ENCODE results near the gene SMC1A. TPM values are rescaled to one million over a fixed set of nuclear protein-coding genes. Genes with fewer than 3 reads are reported as not detected.
"Not testable (repeated sequence)": the region's sequence is repeated elsewhere in the genome, so short reads cannot be mapped to it uniquely, and the experiment has no call there.

The SMC1A gene
- total RNA-seq, 1 donor: 23.3 TPM

DNA sequence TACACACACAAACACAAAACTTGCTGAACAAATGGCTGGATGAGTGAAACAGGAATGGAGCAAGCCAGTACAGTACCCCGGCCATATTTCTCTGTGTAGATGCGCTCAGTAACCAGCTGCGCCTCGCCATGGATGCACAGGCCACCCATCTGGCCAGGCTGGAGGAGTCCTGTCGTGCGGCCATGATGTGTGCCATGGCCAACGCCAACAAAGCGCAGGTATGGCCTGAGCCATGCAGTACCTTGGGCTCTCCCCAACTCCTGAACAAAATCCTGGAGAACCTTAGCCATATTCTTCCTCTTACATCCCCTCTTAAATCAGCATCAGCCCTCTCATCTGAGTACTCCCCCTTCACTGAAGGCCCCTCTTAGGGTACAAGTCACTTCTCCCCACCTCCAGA is 7.3 kb upstream of the SMC1A start:
- no peak overlapping the region for H3K4me3 ChIP-seq (ENCODE audit: low read depth, low read length)
- TF ChIP-seq, protein P1, sequence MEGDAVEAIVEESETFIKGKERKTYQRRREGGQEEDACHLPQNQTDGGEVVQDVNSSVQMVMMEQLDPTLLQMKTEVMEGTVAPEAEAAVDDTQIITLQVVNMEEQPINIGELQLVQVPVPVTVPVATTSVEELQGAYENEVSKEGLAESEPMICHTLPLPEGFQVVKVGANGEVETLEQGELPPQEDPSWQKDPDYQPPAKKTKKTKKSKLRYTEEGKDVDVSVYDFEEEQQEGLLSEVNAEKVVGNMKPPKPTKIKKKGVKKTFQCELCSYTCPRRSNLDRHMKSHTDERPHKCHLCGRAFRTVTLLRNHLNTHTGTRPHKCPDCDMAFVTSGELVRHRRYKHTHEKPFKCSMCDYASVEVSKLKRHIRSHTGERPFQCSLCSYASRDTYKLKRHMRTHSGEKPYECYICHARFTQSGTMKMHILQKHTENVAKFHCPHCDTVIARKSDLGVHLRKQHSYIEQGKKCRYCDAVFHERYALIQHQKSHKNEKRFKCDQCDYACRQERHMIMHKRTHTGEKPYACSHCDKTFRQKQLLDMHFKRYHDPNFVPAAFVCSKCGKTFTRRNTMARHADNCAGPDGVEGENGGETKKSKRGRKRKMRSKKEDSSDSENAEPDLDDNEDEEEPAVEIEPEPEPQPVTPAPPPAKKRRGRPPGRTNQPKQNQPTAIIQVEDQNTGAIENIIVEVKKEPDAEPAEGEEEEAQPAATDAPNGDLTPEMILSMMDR (IDR thresholded peaks at IDR 0.05; ENCODE audit: insufficient read depth, low read depth, low read length): no peak
- no peak for DNase-seq (ENCODE audit: low read depth)

DNA sequence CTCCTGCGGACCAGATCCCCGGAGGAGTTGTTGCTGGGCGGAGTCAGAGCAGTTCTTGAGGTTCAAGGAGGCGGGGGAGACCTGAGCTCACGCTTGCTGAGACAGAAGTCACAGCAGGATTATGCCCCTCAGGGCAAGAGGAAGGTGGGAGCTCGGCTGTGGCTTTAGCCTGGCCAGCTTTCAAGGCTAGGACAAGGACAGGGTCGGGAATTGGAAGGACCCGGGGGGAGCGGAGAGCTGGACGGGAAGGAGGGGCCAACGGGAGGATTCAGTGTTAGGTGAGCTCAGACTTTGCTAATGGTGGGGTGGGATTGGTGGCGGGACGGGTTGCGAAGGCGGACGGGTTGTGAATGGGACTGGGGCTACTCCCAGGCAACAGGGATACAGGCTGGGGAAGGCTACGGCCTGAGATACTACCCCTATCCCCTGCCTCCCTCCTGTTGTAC is 430 bp upstream of the SMC1A start, which contains the start of gene RIBC1:
RIBC1 (plus strand) TSS at position 13 of the 446 bp plus-strand sequence. CDS start 3,404 bp downstream, outside the sequence.
- no peak for DNase-seq (ENCODE audit: low read depth)
- H3K4me3 ChIP-seq (ENCODE audit: low read depth, low read length): peak within 1 kb of the TSS; percentile 79
- TF ChIP-seq, protein P1 (IDR thresholded peaks at IDR 0.05; ENCODE audit: insufficient read depth, low read depth, low read length): no peak

DNA sequence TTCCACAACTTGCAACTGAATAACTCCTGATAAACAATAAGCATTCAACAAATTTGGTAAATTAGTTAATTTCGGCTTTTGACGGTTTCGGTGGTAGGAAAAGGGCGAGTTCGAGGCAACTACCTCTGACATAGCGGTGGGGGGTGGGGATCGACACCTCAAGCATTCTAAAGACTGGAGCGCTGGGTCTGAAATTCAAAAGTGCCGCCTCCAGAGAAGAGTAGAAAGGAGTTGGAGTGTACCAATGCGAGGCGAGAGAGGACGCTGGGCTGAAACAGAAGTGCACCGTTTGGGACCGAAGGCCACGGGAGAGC is 725 bp downstream of the SMC1A start:
- peak overlapping the region; percentile 79 for H3K4me3 ChIP-seq (ENCODE audit: low read depth, low read length)
- no peak for DNase-seq (ENCODE audit: low read depth)

DNA sequence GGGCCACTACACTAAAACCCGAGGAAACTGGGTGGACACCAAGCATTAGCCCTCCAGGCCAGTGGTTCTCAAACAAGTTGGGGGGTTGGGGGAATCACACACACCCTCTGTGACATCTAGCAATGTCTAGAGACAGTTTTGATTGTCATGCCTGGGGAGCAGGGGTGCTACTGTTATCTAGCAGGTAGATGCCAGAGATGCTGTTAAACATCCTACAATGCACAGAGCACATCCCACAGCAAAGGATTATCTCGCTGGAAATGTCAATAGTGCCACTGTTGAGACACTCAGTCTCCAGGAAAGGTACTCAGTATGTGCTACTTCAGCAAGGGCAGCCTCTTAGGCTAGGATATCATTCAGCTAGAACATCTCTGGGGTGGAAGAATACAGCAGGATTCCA is 1.3 kb downstream of the SMC1A start:
- DNase-seq (ENCODE audit: low read depth): no peak
- peak overlapping the region; percentile 79 for H3K4me3 ChIP-seq (ENCODE audit: low read depth, low read length)
- TF ChIP-seq, protein P1 (IDR thresholded peaks at IDR 0.05; ENCODE audit: insufficient read depth, low read depth, low read length): no peak

More for the DNA sequence above, 725 bp downstream of the SMC1A start:
- TF ChIP-seq, protein P1 (IDR thresholded peaks at IDR 0.05; ENCODE audit: insufficient read depth, low read depth, low read length): no peak

DNA sequence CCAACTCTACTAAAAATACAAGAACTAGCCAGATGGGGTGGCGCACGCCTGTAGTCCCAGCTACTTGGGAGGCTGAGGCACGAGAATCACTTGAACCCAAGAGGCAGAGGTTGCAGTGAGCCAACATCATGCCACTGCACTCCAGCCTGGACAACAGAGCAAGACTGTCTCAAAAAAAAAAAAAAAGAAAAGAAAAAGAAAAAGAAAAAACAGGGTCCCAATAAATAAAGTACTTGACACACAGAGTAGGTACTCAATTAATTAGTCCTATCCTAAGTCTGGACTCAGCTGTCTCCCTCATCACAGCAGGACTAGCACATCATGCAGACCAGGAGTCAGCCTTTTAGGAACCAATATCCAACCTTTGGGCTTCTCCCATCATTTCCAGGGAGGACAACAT is 2.1 kb downstream of the SMC1A start:
- H3K4me3 ChIP-seq (ENCODE audit: low read depth, low read length); DNase-seq (ENCODE audit: low read depth): not testable (repeated sequence)

DNA sequence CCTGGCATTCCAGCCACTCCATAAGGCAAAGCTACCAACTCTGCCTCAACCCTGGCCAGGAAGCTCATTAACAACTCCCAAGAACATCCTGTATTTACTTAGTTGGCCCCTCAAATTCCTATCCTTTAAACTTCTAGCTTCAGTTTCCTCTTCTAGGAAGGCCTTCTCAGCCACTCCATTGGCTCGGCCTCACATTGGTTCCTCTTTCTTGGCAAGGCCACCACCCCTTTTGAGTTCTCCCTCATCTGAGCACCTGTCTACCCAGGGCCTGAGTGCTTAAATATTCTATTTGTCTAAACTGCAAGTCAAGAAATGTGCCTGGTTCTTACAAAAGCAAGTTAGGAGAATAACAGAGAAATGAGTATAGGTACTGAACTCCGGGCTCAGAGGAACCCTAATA is 10.0 kb downstream of the SMC1A start:
- TF ChIP-seq, protein P1 (IDR thresholded peaks at IDR 0.05; ENCODE audit: insufficient read depth, low read depth, low read length): no peak
- H3K4me3 ChIP-seq (ENCODE audit: low read depth, low read length): no peak overlapping the region
- DNase-seq (ENCODE audit: low read depth): no peak

DNA sequence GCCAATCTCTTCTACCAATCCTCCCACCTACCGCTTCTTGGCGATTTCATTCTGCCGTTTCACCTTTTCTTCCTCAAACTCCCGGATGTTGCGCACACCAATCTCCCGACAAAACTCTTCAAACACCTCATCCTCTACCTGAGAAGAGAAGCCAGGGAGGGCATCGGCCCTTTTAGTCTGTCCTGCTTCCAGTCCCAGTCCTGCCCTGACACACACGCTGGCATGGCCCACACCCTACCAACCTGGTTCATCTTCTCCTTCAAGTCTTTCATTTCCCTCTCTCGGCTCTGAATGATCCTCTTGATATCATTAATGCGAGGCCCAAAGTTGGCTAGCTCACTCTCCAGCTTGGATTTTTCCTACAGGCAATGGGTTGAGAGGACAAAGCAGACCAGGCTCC is 18.9 kb downstream of the SMC1A start:
- H3K4me3 ChIP-seq (ENCODE audit: low read depth, low read length): no peak overlapping the region
- TF ChIP-seq, protein P1 (IDR thresholded peaks at IDR 0.05; ENCODE audit: insufficient read depth, low read depth, low read length): no peak
- no peak for DNase-seq (ENCODE audit: low read depth)

All from fibroblast of villous mesenchyme (primary cell).